GM12878 (cell line): ENCODE results near the gene FAM234B. TPM values are rescaled to one million over a fixed set of nuclear protein-coding genes. Genes with fewer than 3 reads are reported as not detected.

Experiments used
- ATAC-seq: fragments of 200-7000 bp; cut with Tn5 transposase; 3 replicates; pipeline ENCODE4 v1.9.1; 2020; ENCODE audit warnings: mild to moderate bottlenecking, moderate library complexity
- BruUV-seq: library from RNA; stranded (reverse); fragments of 400-500 nt; replicated peaks from 2 replicates; lab custom pipeline; 2021; lab: Mats Ljungman, UMichigan
- CTCF ChIA-PET: fragments of 300-600 bp; sonication (Branson Sonifier 250); formaldehyde crosslinking; extraction: SDS; loops from one replicate; lab custom pipeline; 2021; ENCODE audit warnings: inconsistent platforms; lab: Yijun Ruan, JAX
- POLR2A ChIA-PET: fragments of 350-600 bp; formaldehyde crosslinking; extraction: SDS; loops from one replicate; lab custom pipeline; 2021; ENCODE audit warnings: inconsistent platforms; lab: Charles Lee
- RAD21 ChIA-PET: fragments of 300-600 bp; sonication (Branson Sonifier 250); formaldehyde crosslinking; loops from one replicate; lab custom pipeline; 2023; ENCODE audit warnings: antibody characterized with exemption; ENCODE audit not compliant: unreplicated experiment; lab: Charles Lee
- SMC1A ChIA-PET: fragments of 300-600 bp; sonication (Branson Sonifier 250); formaldehyde crosslinking; loops from one replicate; lab custom pipeline; 2023; ENCODE audit not compliant: unreplicated experiment, uncharacterized antibody; lab: Charles Lee
- DNase-seq: peaks from one replicate; pipeline ENCODE4 v3.0.0-alpha.2; 2011; ENCODE audit warnings: low read depth, low spot score
- FAIRE-seq: peaks from 3 replicates; lab custom pipeline; 2011; peaks lifted over from hg19 to GRCh38; lab: Jason Lieb, UNC
- H2AFZ ChIP-seq: 2 replicates; pipeline ENCODE4 v1.6.0; 2011; ENCODE audit warnings: low read depth, low read length, control low read depth; ENCODE audit not compliant: control insufficient read depth
- H3K27ac ChIP-seq: 2 replicates; pipeline ENCODE4 v1.5.1; 2011; ENCODE audit warnings: control low read depth; ENCODE audit not compliant: control insufficient read depth, insufficient read depth
- H3K27me3 ChIP-seq, 2 experiments: replicated peaks in 1 of 2; 2 replicates each; pipeline versions ENCODE4 v1.6.0 to v1.6.1; 2011; ENCODE audit warnings: low read length in 1 of 2; ENCODE audit not compliant: control insufficient read depth in 2 of 2, insufficient read depth in 2 of 2
- H3K36me3 ChIP-seq, 2 experiments: 2 replicates each; pipeline ENCODE4 v1.5.1; 2011; ENCODE audit warnings: low read length in 1 of 2; ENCODE audit not compliant: control insufficient read depth in 2 of 2, insufficient read depth in 2 of 2
- H3K4me1 ChIP-seq: 2 replicates; pipeline ENCODE4 v1.6.1; 2011; ENCODE audit warnings: mild to moderate bottlenecking, low read length, moderate library complexity, mixed read lengths; ENCODE audit not compliant: control insufficient read depth, insufficient read depth
- H3K4me2 ChIP-seq: 2 replicates; pipeline ENCODE4 v1.6.0; 2011; ENCODE audit warnings: control low read depth; ENCODE audit not compliant: control insufficient read depth, insufficient read depth
- H3K4me3 ChIP-seq: fragments of 200-600 bp; sonication (generic); 2 replicates; pipeline ENCODE4 v1.5.1; 2016
- H3K79me2 ChIP-seq: 2 replicates; pipeline ENCODE4 v1.6.0; 2011; ENCODE audit warnings: low read length; ENCODE audit not compliant: control insufficient read depth, insufficient read depth
- H3K9ac ChIP-seq: 2 replicates; pipeline ENCODE4 v1.8.0; 2011; ENCODE audit warnings: low read length, control low read depth, mixed read lengths; ENCODE audit not compliant: control insufficient read depth, insufficient read depth
- H3K9me3 ChIP-seq: replicated peaks from 3 replicates; pipeline ENCODE4 v1.5.1; 2011; ENCODE audit warnings: mild to moderate bottlenecking, low read length; ENCODE audit not compliant: control insufficient read depth, insufficient read depth
- H4K20me1 ChIP-seq: 2 replicates; pipeline ENCODE4 v1.6.0; 2011; ENCODE audit not compliant: control insufficient read depth, insufficient read depth
- ATF2 ChIP-seq: IDR thresholded peaks from 2 replicates; pipeline ENCODE4 v1.6.1; 2012; ENCODE audit warnings: low read length, inconsistent platforms
- E2F4 ChIP-seq: IDR thresholded peaks from 2 replicates; pipeline ENCODE4 v1.6.1; 2012; ENCODE audit warnings: low read depth, low read length, improper control_type of control experiment
- EGR1 ChIP-seq, 2 experiments: IDR thresholded peaks; 1 replicate in 1 of 2; 2 replicates in 1 of 2; pipeline ENCODE4 v1.6.1; 2011 to 2012; ENCODE audit warnings: low read depth in 2 of 2, low read length in 2 of 2, borderline replicate concordance in 1 of 2, mild to moderate bottlenecking in 1 of 2, moderate library complexity in 1 of 2
- IRF4 ChIP-seq: IDR thresholded peaks from 2 replicates; pipeline ENCODE4 v1.6.1; 2011; ENCODE audit warnings: low read depth, low read length
- MXI1 ChIP-seq: fragments of 150-350 bp; IDR thresholded peaks from 2 replicates; pipeline ENCODE4 v1.6.1; 2011; ENCODE audit warnings: low read depth, mild to moderate bottlenecking, inconsistent platforms, low read length, improper control_type of control experiment
- NFXL1 ChIP-seq: fragments of 450-650 bp; IDR thresholded peaks from 2 replicates; pipeline ENCODE4 v1.6.1; 2017; ENCODE audit warnings: antibody characterized with exemption, mild to moderate bottlenecking, borderline replicate concordance
- NR2C2 ChIP-seq: IDR thresholded peaks from 2 replicates; pipeline ENCODE4 v1.6.1; 2011; ENCODE audit warnings: borderline replicate concordance, low read depth; ENCODE audit not compliant: control insufficient read depth, insufficient read length
- PAX8 ChIP-seq: fragments of 450-650 bp; IDR thresholded peaks from 2 replicates; pipeline ENCODE4 v1.6.1; 2017; ENCODE audit warnings: mild to moderate bottlenecking, moderate library complexity
- POLR2AphosphoS2 ChIP-seq: IDR thresholded peaks from 2 replicates; pipeline ENCODE4 v1.6.1; 2011; ENCODE audit warnings: low read depth, mild to moderate bottlenecking, low read length, improper control_type of control experiment, moderate library complexity
- RBBP5 ChIP-seq: fragments of 200-600 bp; sonication (generic); conservative IDR thresholded peaks from 2 replicates; pipeline ENCODE4 v1.6.1; 2016
- ZBED1 ChIP-seq: IDR thresholded peaks from 2 replicates; pipeline ENCODE4 v1.6.1; 2016; ENCODE audit warnings: borderline replicate concordance
- WGBS: methylation state at CpG from one replicate; pipeline ENCODE4 v1.1.6; 2016; ENCODE audit warnings: low lambda C conversion rate; ENCODE audit not compliant: insufficient replicate concordance, insufficient coverage; ENCODE audit errors: missing lambda C conversion rate; 5-methylcytosine and 5-hydroxymethylcytosine counted together
- in situ Hi-C: fragments of 300-500 bp; cut with MboI; formaldehyde crosslinking; loops from 9 replicates; pipeline ENCODE4 v1.14.3; 2018; ENCODE audit warnings: mixed read lengths
- intact Hi-C: fragments of 100-400 bp; cut with micrococcal nuclease; formaldehyde crosslinking; loops from one replicate; pipeline ENCODE4 v1.14.2; 2022; ENCODE audit not compliant: unreplicated experiment
- polyA plus RNA-seq, 11 experiments: library from polyadenylated mRNA; depleted of rRNA in 4 of 11; unstranded in 6 of 11; stranded (reverse) in 5 of 11; fragments of >200 nt; fragmentation: Nextera tagmentation in 4 of 11; fragmentation: Illumina TruSeq in 1 of 11; extraction: Ambion mirVana in 4 of 11; extraction: Trizol in 1 of 11; gene quantifications; 1 replicate in 1 of 11; 2 replicates in 10 of 11; pipeline versions ENCODE4 v1.2.1 to v1.2.3, GENCODE V29; 2011 to 2016; ENCODE audit warnings: inconsistent platforms in 2 of 11, missing spikeins in 2 of 11, low read depth in 1 of 11
- total RNA-seq, 4 experiments: library from RNA; depleted of rRNA in 3 of 4; stranded (reverse); fragments of >200 nt in 3 of 4; fragmentation: Illumina TruSeq in 1 of 4; extraction: Trizol in 1 of 4; gene quantifications; 2 replicates each; pipeline versions ENCODE4 v1.2.1 to v1.2.3, GENCODE V29; 2013 to 2021
- TF ChIP-seq, protein P1 (sequence below): fragments of 450-650 bp; IDR thresholded peaks from 2 replicates; pipeline ENCODE4 v1.6.1; 2017; ENCODE audit warnings: mild to moderate bottlenecking
- TF ChIP-seq, protein P2 (sequence below): IDR thresholded peaks from 2 replicates; pipeline ENCODE4 v1.6.1; 2012; ENCODE audit warnings: low read depth, low read length, improper control_type of control experiment
- TF ChIP-seq, protein P3 (sequence below): IDR thresholded peaks from 2 replicates; pipeline ENCODE4 v1.6.1; 2012; ENCODE audit warnings: mild to moderate bottlenecking, low read depth, low read length

The FAM234B gene
- total and polyA plus RNA-seq, 10 of the 15 experiments (the other 5 are each of a cell fraction or from before 2014, with no cell fraction given) = 0.09 to 2.8 (median 0.18) TPM

- TF ChIP-seq, protein P1, sequence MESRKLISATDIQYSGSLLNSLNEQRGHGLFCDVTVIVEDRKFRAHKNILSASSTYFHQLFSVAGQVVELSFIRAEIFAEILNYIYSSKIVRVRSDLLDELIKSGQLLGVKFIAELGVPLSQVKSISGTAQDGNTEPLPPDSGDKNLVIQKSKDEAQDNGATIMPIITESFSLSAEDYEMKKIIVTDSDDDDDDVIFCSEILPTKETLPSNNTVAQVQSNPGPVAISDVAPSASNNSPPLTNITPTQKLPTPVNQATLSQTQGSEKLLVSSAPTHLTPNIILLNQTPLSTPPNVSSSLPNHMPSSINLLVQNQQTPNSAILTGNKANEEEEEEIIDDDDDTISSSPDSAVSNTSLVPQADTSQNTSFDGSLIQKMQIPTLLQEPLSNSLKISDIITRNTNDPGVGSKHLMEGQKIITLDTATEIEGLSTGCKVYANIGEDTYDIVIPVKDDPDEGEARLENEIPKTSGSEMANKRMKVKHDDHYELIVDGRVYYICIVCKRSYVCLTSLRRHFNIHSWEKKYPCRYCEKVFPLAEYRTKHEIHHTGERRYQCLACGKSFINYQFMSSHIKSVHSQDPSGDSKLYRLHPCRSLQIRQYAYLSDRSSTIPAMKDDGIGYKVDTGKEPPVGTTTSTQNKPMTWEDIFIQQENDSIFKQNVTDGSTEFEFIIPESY = no peak
- TF ChIP-seq E2F4 = no peak
- TF ChIP-seq ZBED1 = no peak
These were observed 722 bp downstream of the FAM234B start (continued) for GRCh38 chr12:13044906-13045299.

DNA sequence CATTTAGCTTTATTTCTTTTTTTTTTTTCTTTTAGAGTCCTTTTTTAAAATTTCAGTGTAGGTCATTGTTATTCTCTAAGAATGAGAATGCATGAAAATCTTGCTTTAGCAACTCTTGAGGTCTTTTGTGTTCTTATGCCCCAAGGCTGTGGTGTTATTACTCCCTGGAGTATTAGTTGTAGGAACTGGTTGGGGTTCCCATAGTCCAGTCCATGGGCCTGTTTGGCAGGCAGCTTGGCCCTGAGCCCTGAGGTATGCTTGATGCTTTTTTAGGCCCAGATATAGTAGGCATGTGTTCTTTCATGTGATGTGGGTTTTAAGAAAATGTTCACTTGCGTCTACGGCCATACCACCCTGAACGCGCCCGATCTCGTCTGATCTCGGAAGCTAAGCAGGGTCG is 1.6 kb downstream of the FAM234B start:
- H4K20me1 ChIP-seq = no peaks in the 10 kb centered on the region
- no peaks in the 10 kb centered on the region for H3K79me2 ChIP-seq
- no peak for DNase-seq
- WGBS = 87% methylated on average over 8 of the region's 8 CpGs
- H2AFZ ChIP-seq = no peak overlapping the region
- no peak overlapping the region for H3K4me2 ChIP-seq
- peaks cover 0 to 8% of the 10 kb centered on the region in 2 experiments; a peak in 2 of 4 replicates for H3K27me3 ChIP-seq
- in situ Hi-C loops = no loop called here
- SMC1A ChIA-PET = no interaction called here
- no TSS peak for BruUV-seq
- no peak overlapping the region for H3K27ac ChIP-seq
- no peak overlapping the region for H3K4me3 ChIP-seq
- no peak overlapping the region for H3K9ac ChIP-seq
- intact Hi-C loops = no loop called here
- no peaks in the 10 kb centered on the region for H3K9me3 ChIP-seq
- CTCF ChIA-PET = interaction anchor here (0.6 to 1.7 kb wide), 3 partner anchors 11 to 1154 kb away, joined by 3 to 5 read pairs (median 5); no protein-coding TSS in a partner anchor
- POLR2A ChIA-PET = no interaction called here
- no peak for FAIRE-seq
- RAD21 ChIA-PET = no interaction called here
- no peak for ATAC-seq
- H3K4me1 ChIP-seq = no peaks in the 10 kb centered on the region
- TF ChIP-seq NFXL1 = no peak
- no peak for TF ChIP-seq PAX8
- TF ChIP-seq NR2C2 = no peak
- no peak for TF ChIP-seq MXI1
- no peak for TF ChIP-seq POLR2AphosphoS2
- TF ChIP-seq, protein P2, sequence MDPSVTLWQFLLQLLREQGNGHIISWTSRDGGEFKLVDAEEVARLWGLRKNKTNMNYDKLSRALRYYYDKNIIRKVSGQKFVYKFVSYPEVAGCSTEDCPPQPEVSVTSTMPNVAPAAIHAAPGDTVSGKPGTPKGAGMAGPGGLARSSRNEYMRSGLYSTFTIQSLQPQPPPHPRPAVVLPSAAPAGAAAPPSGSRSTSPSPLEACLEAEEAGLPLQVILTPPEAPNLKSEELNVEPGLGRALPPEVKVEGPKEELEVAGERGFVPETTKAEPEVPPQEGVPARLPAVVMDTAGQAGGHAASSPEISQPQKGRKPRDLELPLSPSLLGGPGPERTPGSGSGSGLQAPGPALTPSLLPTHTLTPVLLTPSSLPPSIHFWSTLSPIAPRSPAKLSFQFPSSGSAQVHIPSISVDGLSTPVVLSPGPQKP = no peak
- TF ChIP-seq ATF2 = no peak
- no peak for TF ChIP-seq IRF4
- TF ChIP-seq EGR1 (IDR thresholded peaks at IDR 0.05; ENCODE audit: borderline replicate concordance in 1 of 2, low read depth in 2 of 2, low read length in 2 of 2) = no peak
- TF ChIP-seq RBBP5 = no peak
- TF ChIP-seq, protein P3, sequence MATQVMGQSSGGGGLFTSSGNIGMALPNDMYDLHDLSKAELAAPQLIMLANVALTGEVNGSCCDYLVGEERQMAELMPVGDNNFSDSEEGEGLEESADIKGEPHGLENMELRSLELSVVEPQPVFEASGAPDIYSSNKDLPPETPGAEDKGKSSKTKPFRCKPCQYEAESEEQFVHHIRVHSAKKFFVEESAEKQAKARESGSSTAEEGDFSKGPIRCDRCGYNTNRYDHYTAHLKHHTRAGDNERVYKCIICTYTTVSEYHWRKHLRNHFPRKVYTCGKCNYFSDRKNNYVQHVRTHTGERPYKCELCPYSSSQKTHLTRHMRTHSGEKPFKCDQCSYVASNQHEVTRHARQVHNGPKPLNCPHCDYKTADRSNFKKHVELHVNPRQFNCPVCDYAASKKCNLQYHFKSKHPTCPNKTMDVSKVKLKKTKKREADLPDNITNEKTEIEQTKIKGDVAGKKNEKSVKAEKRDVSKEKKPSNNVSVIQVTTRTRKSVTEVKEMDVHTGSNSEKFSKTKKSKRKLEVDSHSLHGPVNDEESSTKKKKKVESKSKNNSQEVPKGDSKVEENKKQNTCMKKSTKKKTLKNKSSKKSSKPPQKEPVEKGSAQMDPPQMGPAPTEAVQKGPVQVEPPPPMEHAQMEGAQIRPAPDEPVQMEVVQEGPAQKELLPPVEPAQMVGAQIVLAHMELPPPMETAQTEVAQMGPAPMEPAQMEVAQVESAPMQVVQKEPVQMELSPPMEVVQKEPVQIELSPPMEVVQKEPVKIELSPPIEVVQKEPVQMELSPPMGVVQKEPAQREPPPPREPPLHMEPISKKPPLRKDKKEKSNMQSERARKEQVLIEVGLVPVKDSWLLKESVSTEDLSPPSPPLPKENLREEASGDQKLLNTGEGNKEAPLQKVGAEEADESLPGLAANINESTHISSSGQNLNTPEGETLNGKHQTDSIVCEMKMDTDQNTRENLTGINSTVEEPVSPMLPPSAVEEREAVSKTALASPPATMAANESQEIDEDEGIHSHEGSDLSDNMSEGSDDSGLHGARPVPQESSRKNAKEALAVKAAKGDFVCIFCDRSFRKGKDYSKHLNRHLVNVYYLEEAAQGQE = no peak
- no peaks in the 10 kb centered on the region for H3K36me3 ChIP-seq
